ENCODE results near the gene CRTC1. TPM values are rescaled to one million over a fixed set of nuclear protein-coding genes. Genes with fewer than 3 reads are reported as not detected.

CRTC1 gene
- total RNA-seq, 1 experiment from 2014 or later = 19.0 TPM

DNA sequence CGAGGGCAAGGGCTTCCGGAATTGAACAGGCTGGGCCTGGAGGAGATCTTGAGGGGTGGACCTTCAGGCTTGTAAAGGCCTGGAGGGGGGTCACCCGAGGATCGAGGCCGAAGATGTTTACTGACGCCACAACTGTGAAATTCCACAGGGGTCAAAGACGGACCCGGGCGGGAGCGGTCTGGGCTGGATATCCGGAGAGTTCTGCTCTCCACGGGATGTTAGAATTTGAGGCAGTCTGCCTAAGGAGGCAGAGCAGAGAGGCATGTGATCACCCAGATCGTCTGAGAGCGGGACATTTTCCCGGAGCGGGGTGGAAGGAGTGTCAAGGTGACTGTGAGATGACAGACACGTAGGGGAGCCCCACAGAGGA, 33.5 kb upstream of the CRTC1 start:
- Histone ChIP-seq H2BK15ac (ENCODE audit: low read depth, low read length) (no peak overlapping the region), H2BK120ac (ENCODE audit: low read depth, low read length, poor library complexity, severe bottlenecking) (no peak overlapping the region), H3K79me1 (ENCODE audit: insufficient read depth, low read depth, low read length, poor library complexity, severe bottlenecking) (no peaks in the 10 kb centered on the region), H3K4ac (ENCODE audit: low read depth, low read length) (no peak overlapping the region), H3K4me2 (ENCODE audit: insufficient read depth, insufficient read length, low read length) (no peak overlapping the region), H3K27me3 (ENCODE audit: insufficient read depth, low read length) (no peaks in the 10 kb centered on the region), H2AK5ac (ENCODE audit: insufficient read length, low read length) (no peak overlapping the region), H4K5ac (ENCODE audit: insufficient read length, low read depth, low read length) (no peak overlapping the region), H2BK5ac (ENCODE audit: insufficient read length, low read length) (no peak overlapping the region), H4K91ac (ENCODE audit: insufficient read length, low read depth, low read length) (no peak overlapping the region), H3K79me2 (ENCODE audit: insufficient read depth, low read length) (no peaks in the 10 kb centered on the region), H3K23me2 (ENCODE audit: insufficient read length, low read depth, low read length, poor library complexity, severe bottlenecking) (no peaks in the 10 kb centered on the region), H3K9me3 (ENCODE audit: control insufficient read depth, low read depth, low read length) (no peaks in the 10 kb centered on the region), H3K18ac (ENCODE audit: insufficient read length, low read depth, low read length) (no peak overlapping the region), H2BK20ac (ENCODE audit: low read depth, low read length, poor library complexity, severe bottlenecking) (no peak overlapping the region), H3K23ac (ENCODE audit: insufficient read length, low read depth, low read length) (no peak overlapping the region), H3K9ac (ENCODE audit: extremely low read depth, insufficient read length, low read length) (no peak overlapping the region), H3K14ac (ENCODE audit: insufficient read depth, low read length) (no peak overlapping the region), H3K27ac (ENCODE audit: insufficient read length, low read depth, low read length) (no peak overlapping the region), H3K4me1 (ENCODE audit: insufficient read depth, low read length) (no peaks in the 10 kb centered on the region; the same call in 1 of the 2 replicates), H2BK12ac (ENCODE audit: insufficient read length, low read depth, low read length) (no peak overlapping the region), H4K8ac (replicated peaks; ENCODE audit: insufficient read length, low read depth, low read length) (no peak overlapping the region), H2AFZ (ENCODE audit: low read length) (no peak overlapping the region), H4K20me1 (ENCODE audit: control insufficient read depth, insufficient read depth, insufficient read length) (no peaks in the 10 kb centered on the region), H3K56ac (ENCODE audit: insufficient read length, low read depth, low read length) (no peak overlapping the region), H3T11ph (ENCODE audit: low read length) (no peak overlapping the region)
- DNase-seq = no peak
- Mint-ChIP-seq H3K4me1 (peaks cover 30 to 46% of the 10 kb centered on the region in 2 experiments), H3K9me3 (no peaks in the 10 kb centered on the region), H3K4me3 (no peak overlapping the region), H3K36me3 (ENCODE audit: insufficient read depth in 1 of 3, low read depth in 3 of 3) (peaks cover 0 to 2% (median 2%) of the 10 kb centered on the region in 3 experiments; a peak in 1 of 7 replicates), H3K27me3 (ENCODE audit: low read depth) (peaks cover 2% of the 10 kb centered on the region), H3K27ac (peak overlapping the region in 1 of 3 experiments; percentile 68; a peak in 1 of 7 replicates)
- no peak for TF ChIP-seq CTCF (conservative IDR thresholded peaks at IDR 0.05)
- WGBS (ENCODE audit: extremely low coverage, insufficient read length, low lambda C conversion rate) = no CpG with 5 or more reads among the region's 17 CpGs

All from H9 (cell line).